K562 (cell line): ENCODE measurements around the gene MVD. TPM values are rescaled to one million over a fixed set of nuclear protein-coding genes. Genes with fewer than 3 reads are reported as not detected.

Experiments
- ATAC-seq: fragments of 200-7000 bp; cut with Tn5 transposase; 3 replicates; pipeline ENCODE4 v1.9.1; 2020; ENCODE audit warnings: moderate library complexity
- BruUV-seq: library from RNA; stranded (reverse); fragments of 400-500 nt; replicated peaks from 2 replicates; lab custom pipeline; 2021; lab: Mats Ljungman, UMichigan
- CTCF ChIA-PET: fragments of 300-600 bp; formaldehyde crosslinking; extraction: SDS; loops from one replicate; lab custom pipeline; 2021; ENCODE audit warnings: low intra/inter-chr PET ratio; lab: Yijun Ruan, JAX
- POLR2A ChIA-PET: fragments of 300-600, 350-650 bp; sonication (Branson Sonifier 250); formaldehyde crosslinking; extraction: SDS; loops from one replicate; lab custom pipeline; 2021; ENCODE audit warnings: antibody characterized with exemption, inconsistent platforms; lab: Yijun Ruan, JAX
- DNase-seq, 4 experiments: peaks; one replicate each; pipeline versions ENCODE4 v3.0.0 to v3.0.0-alpha.2; 2011 to 2018; ENCODE audit warnings: low spot score in 3 of 4, mixed read lengths in 3 of 4; ENCODE audit errors: extremely low read depth in 1 of 4
- FAIRE-seq: peaks from 2 replicates; lab custom pipeline; 2011; peaks lifted over from hg19 to GRCh38; lab: Jason Lieb, UNC
- H2AFZ ChIP-seq: 2 replicates; pipeline ENCODE4 v1.6.0; 2011; ENCODE audit warnings: low read depth, low read length, control low read depth, inconsistent platforms
- H3K27ac ChIP-seq: fragments of 200-600 bp; 3 replicates; pipeline ENCODE4 v1.8.0; 2011; ENCODE audit warnings: low read depth, mild to moderate bottlenecking, control low read depth, inconsistent platforms, low read length, moderate library complexity, mixed read lengths; ENCODE audit errors: extremely low read depth
- H3K27me3 ChIP-seq, 2 experiments: fragments of 300-600 bp in 1 of 2; 2 replicates in 1 of 2; 3 replicates in 1 of 2; pipeline versions ENCODE4 v1.6.0 to v1.8.0; 2011; ENCODE audit warnings: inconsistent platforms in 2 of 2, low read length in 2 of 2, mild to moderate bottlenecking in 1 of 2, mixed read lengths in 1 of 2, moderate library complexity in 1 of 2; ENCODE audit not compliant: control insufficient read depth in 2 of 2, insufficient read depth in 2 of 2
- H3K36me3 ChIP-seq: fragments of 300-600 bp; 3 replicates; pipeline ENCODE4 v1.8.0; 2011; ENCODE audit warnings: mild to moderate bottlenecking, low read length, inconsistent platforms; ENCODE audit not compliant: control insufficient read depth, insufficient read depth
- H3K4me1 ChIP-seq, 2 experiments: fragments of 200-600 bp in 1 of 2; replicated peaks in 1 of 2; 2 replicates in 1 of 2; 3 replicates in 1 of 2; pipeline versions ENCODE4 v1.5.1 to v1.8.0; 2011; ENCODE audit warnings: inconsistent platforms in 2 of 2, low read length in 2 of 2, mild to moderate bottlenecking in 1 of 2, mixed read lengths in 1 of 2, moderate library complexity in 1 of 2; ENCODE audit not compliant: control insufficient read depth in 2 of 2, insufficient read depth in 2 of 2
- H3K4me2 ChIP-seq: 2 replicates; pipeline ENCODE4 v1.6.1; 2011; ENCODE audit warnings: low read length, control low read depth, inconsistent platforms, mixed read lengths; ENCODE audit not compliant: insufficient read depth
- H3K4me3 ChIP-seq: fragments of 200-600 bp; sonication (generic), shearing (Covaris generic); 2 replicates; pipeline ENCODE4 v1.5.1; 2016; ENCODE audit warnings: control low read depth, inconsistent platforms
- H3K79me2 ChIP-seq: fragments of 200-600 bp; 3 replicates; pipeline ENCODE4 v1.8.0; 2011; ENCODE audit warnings: low read length, inconsistent platforms; ENCODE audit not compliant: control insufficient read depth, insufficient read depth
- H3K9ac ChIP-seq, 2 experiments: 2 replicates each; pipeline versions ENCODE4 v1.6.0 to v1.6.1; 2011; ENCODE audit warnings: low read depth in 2 of 2, low read length in 2 of 2, control low read depth in 1 of 2, inconsistent platforms in 1 of 2, mild to moderate bottlenecking in 1 of 2, mixed read lengths in 1 of 2; ENCODE audit not compliant: insufficient read depth in 1 of 2
- H3K9me1 ChIP-seq: one replicate; pipeline ENCODE4 v1.6.0; 2011; ENCODE audit warnings: inconsistent platforms, mild to moderate bottlenecking, low read length, moderate library complexity; ENCODE audit not compliant: control insufficient read depth, insufficient read depth
- H3K9me3 ChIP-seq: replicated peaks from 2 replicates; pipeline ENCODE4 v1.5.1; 2011; ENCODE audit warnings: low read depth, low read length, inconsistent platforms; ENCODE audit not compliant: control insufficient read depth, insufficient read depth
- H4K20me1 ChIP-seq: replicated peaks from 2 replicates; pipeline ENCODE4 v1.6.1; 2011; ENCODE audit warnings: low read length, inconsistent platforms, mixed read lengths; ENCODE audit not compliant: control insufficient read depth, insufficient read depth
- ARID1B ChIP-seq: fragments of 450-650 bp; IDR thresholded peaks from 2 replicates; pipeline ENCODE4 v1.6.1; 2016; ENCODE audit warnings: antibody characterized with exemption, mild to moderate bottlenecking, inconsistent platforms
- CBX8 ChIP-seq: fragments of 200-600 bp; sonication (generic); IDR thresholded peaks from 2 replicates; pipeline ENCODE4 v1.6.1; 2012; ENCODE audit warnings: borderline replicate concordance, mixed run types, low read depth, mild to moderate bottlenecking, moderate library complexity, mixed read lengths, low read length, control low read depth, inconsistent platforms; ENCODE audit not compliant: poor library complexity, severe bottlenecking; ENCODE audit errors: extremely low read depth
- KLF16 ChIP-seq: IDR thresholded peaks from 2 replicates; pipeline ENCODE4 v1.6.1; 2016; ENCODE audit warnings: antibody characterized with exemption
- MEIS2 ChIP-seq: fragments of 450-650 bp; IDR thresholded peaks from 2 replicates; pipeline ENCODE4 v1.6.1; 2014; ENCODE audit warnings: mild to moderate bottlenecking; ENCODE audit not compliant: partially characterized antibody
- NFE2 ChIP-seq: IDR thresholded peaks from 2 replicates; pipeline ENCODE4 v1.6.1; 2014; ENCODE audit warnings: antibody characterized with exemption, low read depth
- POLR2G ChIP-seq: fragments of 200-400 bp; formaldehyde crosslinking; IDR thresholded peaks from 2 replicates; pipeline ENCODE4 v1.6.1; 2017; ENCODE audit warnings: low read depth, mild to moderate bottlenecking, antibody characterized with exemption, low read length, moderate library complexity
- RNF219 ChIP-seq: fragments of 250-450 bp; sonication (Bioruptor Pico); IDR thresholded peaks from 2 replicates; pipeline ENCODE4 v1.5.0; 2022; ENCODE audit warnings: mild to moderate bottlenecking
- ZBTB33 ChIP-seq: sonication (generic); formaldehyde crosslinking; IDR thresholded peaks from 2 replicates; pipeline ENCODE4 v1.8.1; 2023; ENCODE audit warnings: mild to moderate bottlenecking, missing genetic modification reagents
- ZNF699 ChIP-seq: fragments of 250-450 bp; sonication (Bioruptor Pico); IDR thresholded peaks from 2 replicates; pipeline ENCODE4 v1.8.0; 2021; ENCODE audit warnings: mild to moderate bottlenecking, moderate library complexity; ENCODE audit not compliant: insufficient replicate concordance
- WGBS: fragments of 100-300 bp; shearing (Covaris generic); methylation state at CpG from one replicate; pipeline ENCODE4 v1.1.6; 2016; ENCODE audit warnings: low coverage, mixed read lengths; ENCODE audit not compliant: insufficient coverage; ENCODE audit errors: missing lambda C conversion rate; 5-methylcytosine and 5-hydroxymethylcytosine counted together
- in situ Hi-C: fragments of 300-500 bp; cut with MboI; formaldehyde crosslinking; loops from 4 replicates; pipeline ENCODE4 v1.15.0; 2018; ENCODE audit warnings: inconsistent platforms, mixed read lengths
- intact Hi-C: fragments of 100-400 bp; cut with micrococcal nuclease; formaldehyde crosslinking; loops from 2 replicates; pipeline ENCODE4 v1.14.2; 2022
- polyA plus RNA-seq, 8 experiments: library from polyadenylated mRNA; depleted of rRNA in 4 of 8; stranded (reverse) in 5 of 8; unstranded in 3 of 8; fragments of >200 nt; fragmentation: Nextera tagmentation in 2 of 8; fragmentation: Illumina TruSeq in 1 of 8; extraction: Ambion mirVana in 2 of 8; extraction: Trizol in 1 of 8; gene quantifications; 2 replicates each; pipeline versions ENCODE4 v1.2.1 to v1.2.3, GENCODE V29; 2011 to 2014; ENCODE audit warnings: inconsistent platforms in 1 of 8, missing spikeins in 1 of 8
- total RNA-seq, 7 experiments: library from RNA; depleted of rRNA in 6 of 7; stranded (reverse); fragments of >200 nt in 6 of 7; fragmentation: Illumina TruSeq in 2 of 7; extraction: Trizol in 2 of 7; gene quantifications; 2 replicates each; pipeline versions ENCODE4 v1.2.1 to v1.2.3, GENCODE V29; 2011 to 2021; ENCODE audit warnings: low replicate concordance in 1 of 7

The MVD gene
- total and polyA plus RNA-seq, 9 of the 15 experiments (the other 6 are each of a cell fraction or from before 2014, with no cell fraction given): 12.2 to 141 (median 45.3) TPM

- ChIA-PET POLR2A (no interaction called here), CTCF (no interaction called here)
- Histone ChIP-seq H4K20me1 (peaks cover 5% of the 10 kb centered on the region; the same call in 1 of the 2 replicates), H3K27me3 (no peaks in the 10 kb centered on the region), H3K9ac (no peak overlapping the region; a peak in 1 of 4 replicates), H3K4me3 (no peak overlapping the region), H3K4me1 (peaks cover 0 to 80% of the 10 kb centered on the region in 2 experiments; a peak in 3 of 5 replicates), H3K9me1 (no peaks in the 10 kb centered on the region), H3K9me3 (no peaks in the 10 kb centered on the region), H2AFZ (no peak overlapping the region)
- intact Hi-C loops: no loop called here
- no peak for DNase-seq
- FAIRE-seq: no peak
- no TSS peak for BruUV-seq
- TF ChIP-seq ZBTB33 (CRISPR knock-in tag) (0 out of 2 replicates have a peak, but pooled peaks have one; percentile 58), MEIS2 (no peak), RNF219 (CRISPR knock-in tag) (no peak), CBX8 (no peak), NFE2 (no peak), ZNF699 (CRISPR knock-in tag) (no peak), ARID1B (no peak), KLF16 (no peak), POLR2G (peak; percentile 63)
- TF ChIP-seq, all 486 proteins: peak for 2
- ATAC-seq: no peak
- Histone ChIP-seq H3K79me2 (peaks cover 24% of the 10 kb centered on the region), H3K4me2 (no peak overlapping the region), H3K27ac (no peak overlapping the region), H3K36me3 (peaks cover 38% of the 10 kb centered on the region; the same call in 2 of the 3 replicates)
- in situ Hi-C loops: no loop called here
- 92% methylated on average over 23 of the region's 23 CpGs for WGBS
Measured at GRCh38 chr16:88645941-88646340, 16.9 kb downstream of the MVD start.
